GM12891 (cell line): Measurements from ENCODE around the gene CYTH4.

Experiments used
- POLR2A ChIP-seq: IDR thresholded peaks from 2 replicates; pipeline ENCODE4 v1.6.1; 2011; ENCODE audit warnings: low read depth, low read length, control low read depth
- POLR2AphosphoS5 ChIP-seq: IDR thresholded peaks from 2 replicates; pipeline ENCODE4 v1.6.1; 2011; ENCODE audit warnings: low read depth, low read length, control low read depth
- POU2F2 ChIP-seq: IDR thresholded peaks from 2 replicates; pipeline ENCODE4 v1.6.1; 2011; ENCODE audit warnings: low read depth, mild to moderate bottlenecking, control low read depth, low read length, moderate library complexity
- SPI1 ChIP-seq: IDR thresholded peaks from 2 replicates; pipeline ENCODE4 v1.6.1; 2011; ENCODE audit warnings: low read depth, low read length, control low read depth
- TAF1 ChIP-seq: IDR thresholded peaks from 2 replicates; pipeline ENCODE4 v1.6.1; 2011; ENCODE audit warnings: low read depth, low read length, control low read depth

- TF ChIP-seq POLR2AphosphoS5 (no peak), POLR2A (no peak), SPI1 (no peak), POU2F2 (no peak), TAF1 (no peak)
Observed at GRCh38 chr22:37302674-37303555, 20.6 kb downstream of the CYTH4 start.
